ENCODE data around the gene AGR2. TPM values are rescaled to one million over a fixed set of nuclear protein-coding genes. Genes with fewer than 3 reads are reported as not detected.

AGR2 gene
- 5.2 TPM in 1 of 2 replicates, not detected in the other for total RNA-seq

DNA sequence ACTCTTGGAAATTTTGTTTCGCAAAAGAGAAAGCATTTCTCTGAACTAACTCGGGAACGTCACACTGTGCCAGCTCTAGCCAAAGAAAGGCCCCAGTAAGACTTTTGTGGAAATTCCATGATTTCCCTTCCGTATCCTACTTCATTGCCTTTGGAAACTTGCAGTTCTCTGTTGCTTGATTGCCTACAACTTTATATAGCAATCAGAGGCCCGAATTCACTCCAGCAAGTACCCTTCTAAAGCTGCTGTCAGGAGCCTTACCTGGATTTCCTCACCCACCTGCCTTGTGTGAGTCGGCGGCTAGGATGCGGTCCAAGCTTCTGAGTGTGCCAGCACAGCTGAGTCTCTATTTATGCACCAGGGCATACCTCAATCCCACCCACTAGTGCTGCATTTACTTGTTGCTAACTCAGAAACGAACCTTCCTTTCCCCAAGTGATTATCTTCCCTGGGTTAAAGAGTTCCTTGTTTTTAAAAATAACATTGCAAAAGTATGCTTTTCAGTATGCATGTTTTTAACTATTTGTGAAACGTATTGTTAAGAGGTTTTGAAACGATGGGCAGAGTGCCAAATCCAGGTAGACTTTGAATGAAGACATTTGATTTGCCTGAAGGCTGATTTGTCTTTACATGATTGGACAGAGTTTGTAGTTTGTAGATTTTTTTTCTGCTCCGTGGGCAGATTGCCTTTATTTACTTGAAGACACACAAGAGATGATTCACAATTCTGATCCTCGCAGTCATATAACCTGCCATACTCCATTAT, at the start of gene AGR2:
AGR2 (minus strand) TSS at position 326 of the 766 bp plus-strand sequence. CDS start 3,203 bp downstream, outside the sequence.

DNA sequence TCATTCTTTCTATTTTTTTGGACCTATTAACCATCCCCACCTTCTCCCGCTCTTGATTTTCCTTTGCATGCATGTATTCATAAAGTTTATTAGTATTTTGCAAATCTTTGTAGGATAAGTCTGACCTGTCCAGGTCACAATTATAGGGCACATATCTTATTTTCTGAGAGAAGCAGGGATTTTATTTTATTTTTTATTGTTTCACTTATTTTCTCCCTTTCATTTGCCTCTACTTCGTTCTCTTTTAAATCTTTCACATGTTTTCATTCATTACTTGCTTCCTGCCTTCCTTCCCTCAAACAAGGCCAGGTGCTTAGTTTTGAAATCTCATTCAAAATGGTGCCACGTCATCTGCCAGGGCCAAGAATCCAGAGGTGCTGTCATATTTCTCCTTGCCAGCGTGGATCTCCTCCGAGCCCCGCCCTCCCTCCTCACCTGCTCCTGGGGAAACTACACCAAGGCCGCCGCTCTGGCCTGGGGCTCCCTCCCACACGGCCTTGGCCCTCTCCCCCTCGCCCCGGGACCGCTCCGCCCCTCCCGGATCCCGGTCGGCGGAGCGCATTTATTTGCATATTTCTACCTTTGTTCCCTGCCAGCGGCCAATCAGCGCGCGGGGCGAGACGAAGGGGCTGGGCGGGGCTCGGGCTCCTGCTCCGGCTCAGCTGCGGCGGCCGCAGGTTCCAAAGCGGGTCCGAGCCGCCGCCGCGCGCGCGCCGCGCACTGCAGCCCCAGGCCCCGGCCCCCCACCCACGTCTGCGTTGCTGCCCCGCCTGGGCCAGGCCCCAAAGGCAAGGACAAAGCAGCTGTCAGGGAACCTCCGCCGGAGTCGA, 51.5 kb downstream of the AGR2 start, which contains the start of gene TSPAN13:
TSPAN13 (plus strand) TSS at position 654 of the 830 bp plus-strand sequence. CDS start 213 bp downstream, outside the sequence.

Other genes with a start within 250 kb of the AGR2 start
- gene ANKMY2, start 159.2 kb downstream of the AGR2 start, total RNA-seq = 8.6 and 12.8 TPM in 2 replicates
- gene BZW2, start 158.8 kb downstream of the AGR2 start, total RNA-seq = 87.7 and 101 TPM in 2 replicates
- 33.0 and 44.6 TPM in 2 replicates for gene TSPAN13, start 51.2 kb downstream of the AGR2 start, total RNA-seq
- not detected in 2 replicates for gene AGR3, start 77.0 kb upstream of the AGR2 start, total RNA-seq